Caco-2 (cell line): ENCODE data around the gene PASD1. TPM values are rescaled to one million over a fixed set of nuclear protein-coding genes. Genes with fewer than 3 reads are reported as not detected.
"Not testable (repeated sequence)": the region's sequence is repeated elsewhere in the genome, so short reads cannot be mapped to it uniquely, and the experiment has no call there.

Experiments used
- BruUV-seq: library from RNA; stranded (reverse); fragments of 400-500 nt; replicated peaks from 2 replicates; lab custom pipeline; 2021; lab: Mats Ljungman, UMichigan
- CTCF ChIA-PET: fragments of 300-600 bp; sonication (Branson Sonifier 250); formaldehyde crosslinking; loops from one replicate; lab custom pipeline; 2022; ENCODE audit warnings: antibody characterized with exemption; lab: Charles Lee
- POLR2A ChIA-PET: fragments of 300-600 bp; sonication (Branson Sonifier 250); formaldehyde crosslinking; loops from one replicate; lab custom pipeline; 2022; ENCODE audit warnings: antibody characterized with exemption; lab: Charles Lee
- DNase-seq, 2 experiments: peaks; one replicate each; pipeline versions ENCODE4 v3.0.0 to v3.0.0-alpha.2; 2020 to 2022
- H3K27me3 ChIP-seq: replicated peaks from 2 replicates; pipeline ENCODE4 v1.6.0; 2011; ENCODE audit warnings: low read length; ENCODE audit not compliant: control insufficient read depth, insufficient read depth
- H3K36me3 ChIP-seq: 2 replicates; pipeline ENCODE4 v1.5.1; 2011; ENCODE audit warnings: low read length; ENCODE audit not compliant: control insufficient read depth, insufficient read depth
- H3K4me1 ChIP-seq: fragments of 250-450 bp; sonication (Bioruptor Pico); 2 replicates; pipeline ENCODE4 v1.5.1; 2020; ENCODE audit warnings: mild to moderate bottlenecking
- H3K4me3 ChIP-seq: 2 replicates; pipeline ENCODE4 v1.5.1; 2011; ENCODE audit warnings: low read depth, mild to moderate bottlenecking, control low read depth, low read length
- H3K9me3 ChIP-seq: fragments of 250-450 bp; sonication (Bioruptor Pico); 2 replicates; pipeline ENCODE4 v1.5.1; 2020; ENCODE audit warnings: mild to moderate bottlenecking, moderate library complexity
- H3K27ac Mint-ChIP-seq: one replicate; pipeline ENCODE4 v1.8.0; 2022; ENCODE audit warnings: mixed read lengths; ENCODE audit not compliant: unreplicated experiment
- H3K27me3 Mint-ChIP-seq: one replicate; pipeline ENCODE4 v1.8.0; 2022; ENCODE audit warnings: mixed read lengths; ENCODE audit not compliant: insufficient read depth, unreplicated experiment
- H3K36me3 Mint-ChIP-seq: one replicate; pipeline ENCODE4 v1.8.0; 2022; ENCODE audit warnings: mild to moderate bottlenecking, mixed read lengths; ENCODE audit not compliant: insufficient read depth, unreplicated experiment
- H3K4me1 Mint-ChIP-seq: one replicate; pipeline ENCODE4 v1.8.0; 2022; ENCODE audit warnings: low read depth, mixed read lengths; ENCODE audit not compliant: unreplicated experiment
- H3K4me3 Mint-ChIP-seq: one replicate; pipeline ENCODE4 v1.8.0; 2022; ENCODE audit warnings: mild to moderate bottlenecking, moderate library complexity, mixed read lengths; ENCODE audit not compliant: unreplicated experiment
- H3K9me3 Mint-ChIP-seq: one replicate; pipeline ENCODE4 v1.8.0; 2022; ENCODE audit warnings: mixed read lengths; ENCODE audit not compliant: unreplicated experiment
- CTCF ChIP-seq, 2 experiments: fragments of 200-600 bp in 1 of 2; IDR thresholded peaks; 1 replicate in 1 of 2; 2 replicates in 1 of 2; pipeline versions ENCODE4 v1.5.1 to v1.8.0; 2011 to 2022; ENCODE audit warnings: antibody characterized with exemption in 1 of 2, control low read depth in 1 of 2, inconsistent platforms in 1 of 2, low read depth in 1 of 2, low read length in 1 of 2, mild to moderate bottlenecking in 1 of 2, moderate library complexity in 1 of 2; ENCODE audit not compliant: insufficient read depth in 1 of 2, severe bottlenecking in 1 of 2, unreplicated experiment in 1 of 2
- intact Hi-C: fragments of 100-400 bp; cut with micrococcal nuclease; formaldehyde crosslinking; loops from one replicate; pipeline ENCODE4 v1.10.0; 2022; ENCODE audit not compliant: unreplicated experiment
- total RNA-seq: library from RNA; stranded (reverse); gene quantifications from 2 replicates; pipeline ENCODE4 v1.2.3, GENCODE V29; 2022

The PASD1 gene
- total RNA-seq, 1 experiment from 2014 or later: not detected

GRCh38 chrX:151543706-151544105, 19.8 kb upstream of the PASD1 start:
- ChIA-PET POLR2A (no interaction called here), CTCF (no interaction called here)
- DNase-seq: peak in 1 of 2 experiments; percentile 38
- Mint-ChIP-seq H3K9me3 (no peaks in the 10 kb centered on the region), H3K4me1 (no peaks in the 10 kb centered on the region), H3K4me3 (no peak overlapping the region), H3K27me3 (peaks cover 2% of the 10 kb centered on the region), H3K27ac (no peak overlapping the region), H3K36me3 (no peaks in the 10 kb centered on the region)
- intact Hi-C loops: no loop called here
- Histone ChIP-seq H3K4me1 (no peaks in the 10 kb centered on the region), H3K4me3 (no peak overlapping the region), H3K36me3 (no peaks in the 10 kb centered on the region), H3K27me3 (no peaks in the 10 kb centered on the region), H3K9me3 (no peaks in the 10 kb centered on the region)
- BruUV-seq: no TSS peak
- TF ChIP-seq CTCF (IDR thresholded peaks at IDR 0.05; ENCODE audit: insufficient read depth in 1 of 2, low read depth in 1 of 2, low read length in 1 of 2, severe bottlenecking in 1 of 2, unreplicated experiment in 1 of 2): no peak

- not testable (repeated sequence) for H3K27me3 Mint-ChIP-seq
Measured at GRCh38 chrX:151546226-151546625, 17.2 kb upstream of the PASD1 start.

GRCh38 chrX:151551176-151551575, 12.3 kb upstream of the PASD1 start:
- POLR2A ChIA-PET, BruUV-seq, H3K4me3 Mint-ChIP-seq, intact Hi-C loops, H3K27me3 Mint-ChIP-seq, DNase-seq, H3K9me3 Mint-ChIP-seq, H3K27ac Mint-ChIP-seq, H3K36me3 ChIP-seq, H3K27me3 ChIP-seq, H3K4me3 ChIP-seq, H3K4me1 ChIP-seq, H3K4me1 Mint-ChIP-seq, H3K9me3 ChIP-seq, CTCF ChIA-PET, H3K36me3 Mint-ChIP-seq: not testable (repeated sequence)

More at GRCh38 chrX:151546226-151546625, 17.2 kb upstream of the PASD1 start:
- H3K4me3 ChIP-seq, H3K36me3 ChIP-seq, CTCF ChIA-PET, H3K27me3 ChIP-seq, H3K4me1 ChIP-seq, H3K27ac Mint-ChIP-seq, POLR2A ChIA-PET, H3K4me3 Mint-ChIP-seq, H3K36me3 Mint-ChIP-seq, H3K9me3 Mint-ChIP-seq, intact Hi-C loops, DNase-seq, BruUV-seq, H3K9me3 ChIP-seq, H3K4me1 Mint-ChIP-seq: not testable (repeated sequence)

GRCh38 chrX:151552743-151553142, 10.7 kb upstream of the PASD1 start:
- intact Hi-C loops: no loop called here
- Mint-ChIP-seq H3K27ac (no peak overlapping the region), H3K27me3 (peaks cover 4% of the 10 kb centered on the region), H3K4me1 (no peaks in the 10 kb centered on the region), H3K4me3 (no peak overlapping the region), H3K9me3 (peaks cover 6% of the 10 kb centered on the region), H3K36me3 (no peaks in the 10 kb centered on the region)
- H3K36me3 ChIP-seq: no peaks in the 10 kb centered on the region
- H3K4me3 ChIP-seq: no peak overlapping the region
- H3K4me1 ChIP-seq: no peaks in the 10 kb centered on the region
- no peaks in the 10 kb centered on the region for H3K27me3 ChIP-seq
- DNase-seq: no peak
- no TSS peak for BruUV-seq
- no peak for TF ChIP-seq CTCF (IDR thresholded peaks at IDR 0.05; ENCODE audit: insufficient read depth in 1 of 2, low read depth in 1 of 2, low read length in 1 of 2, severe bottlenecking in 1 of 2, unreplicated experiment in 1 of 2)
- no peaks in the 10 kb centered on the region for H3K9me3 ChIP-seq
- ChIA-PET POLR2A (no interaction called here), CTCF (no interaction called here)

- POLR2A ChIA-PET, H3K36me3 ChIP-seq, H3K9me3 ChIP-seq, H3K9me3 Mint-ChIP-seq, CTCF ChIA-PET, BruUV-seq, H3K4me3 Mint-ChIP-seq, intact Hi-C loops, H3K27me3 ChIP-seq, DNase-seq, H3K4me3 ChIP-seq, H3K4me1 Mint-ChIP-seq, H3K36me3 Mint-ChIP-seq, H3K27ac Mint-ChIP-seq, H3K27me3 Mint-ChIP-seq, H3K4me1 ChIP-seq: not testable (repeated sequence)
Measured at GRCh38 chrX:151555301-151555700, 8.2 kb upstream of the PASD1 start.

- H3K36me3 ChIP-seq, CTCF ChIA-PET, H3K4me1 ChIP-seq, H3K27ac Mint-ChIP-seq, H3K36me3 Mint-ChIP-seq, H3K4me3 ChIP-seq, H3K9me3 Mint-ChIP-seq, H3K4me1 Mint-ChIP-seq, H3K4me3 Mint-ChIP-seq, H3K9me3 ChIP-seq, H3K27me3 Mint-ChIP-seq, DNase-seq, intact Hi-C loops, H3K27me3 ChIP-seq, POLR2A ChIA-PET, BruUV-seq: not testable (repeated sequence)
Measured at GRCh38 chrX:151562485-151562884, 990 bp upstream of the PASD1 start.
